HFF-Myc (cell line): ENCODE results near the gene CRMP1.
"Not testable (repeated sequence)": the region's sequence is repeated elsewhere in the genome, so short reads cannot be mapped to it uniquely, and the experiment has no call there.

Source experiments
- DNase-seq: peaks from one replicate; pipeline ENCODE4 v3.0.0-alpha.2; 2011; ENCODE audit warnings: low read depth; ENCODE audit errors: extremely low read depth
- H3K4me3 ChIP-seq: replicated peaks from 2 replicates; pipeline ENCODE4 v1.5.1; 2011; ENCODE audit warnings: low read depth, mild to moderate bottlenecking, control low read depth, low read length
- CTCF ChIP-seq: IDR thresholded peaks from 2 replicates; pipeline ENCODE4 v1.5.1; 2012; ENCODE audit warnings: mild to moderate bottlenecking, low read depth, low read length, control low read depth; ENCODE audit errors: missing control alignments

Gene CRMP1

GRCh38 chr4:5858020-5858769 is 34.7 kb downstream of the CRMP1 start:
- DNase-seq, result no peak
- TF ChIP-seq CTCF, result no peak
- H3K4me3 ChIP-seq, result no peak overlapping the region

- no peak for TF ChIP-seq CTCF
- H3K4me3 ChIP-seq, result no peak overlapping the region
- DNase-seq, result no peak
These were observed 35.7 kb downstream of the CRMP1 start for GRCh38 chr4:5857199-5857598.

GRCh38 chr4:5856362-5856761 is 36.5 kb downstream of the CRMP1 start:
- H3K4me3 ChIP-seq, DNase-seq: not testable (repeated sequence)

GRCh38 chr4:5854929-5855328 is 38.0 kb downstream of the CRMP1 start:
- no peak overlapping the region for H3K4me3 ChIP-seq
- TF ChIP-seq CTCF, result no peak
- no peak for DNase-seq

GRCh38 chr4:5852523-5853202 is 40.2 kb downstream of the CRMP1 start:
- no peak overlapping the region for H3K4me3 ChIP-seq
- no peak for TF ChIP-seq CTCF
- DNase-seq, result no peak

GRCh38 chr4:5851637-5852301 is 41.1 kb downstream of the CRMP1 start:
- no peak for DNase-seq
- H3K4me3 ChIP-seq, result no peak overlapping the region
- no peak for TF ChIP-seq CTCF
